Measurements from ENCODE around the gene MAGEC2.

The MAGEC2 gene, protein sequence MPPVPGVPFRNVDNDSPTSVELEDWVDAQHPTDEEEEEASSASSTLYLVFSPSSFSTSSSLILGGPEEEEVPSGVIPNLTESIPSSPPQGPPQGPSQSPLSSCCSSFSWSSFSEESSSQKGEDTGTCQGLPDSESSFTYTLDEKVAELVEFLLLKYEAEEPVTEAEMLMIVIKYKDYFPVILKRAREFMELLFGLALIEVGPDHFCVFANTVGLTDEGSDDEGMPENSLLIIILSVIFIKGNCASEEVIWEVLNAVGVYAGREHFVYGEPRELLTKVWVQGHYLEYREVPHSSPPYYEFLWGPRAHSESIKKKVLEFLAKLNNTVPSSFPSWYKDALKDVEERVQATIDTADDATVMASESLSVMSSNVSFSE

DNA sequence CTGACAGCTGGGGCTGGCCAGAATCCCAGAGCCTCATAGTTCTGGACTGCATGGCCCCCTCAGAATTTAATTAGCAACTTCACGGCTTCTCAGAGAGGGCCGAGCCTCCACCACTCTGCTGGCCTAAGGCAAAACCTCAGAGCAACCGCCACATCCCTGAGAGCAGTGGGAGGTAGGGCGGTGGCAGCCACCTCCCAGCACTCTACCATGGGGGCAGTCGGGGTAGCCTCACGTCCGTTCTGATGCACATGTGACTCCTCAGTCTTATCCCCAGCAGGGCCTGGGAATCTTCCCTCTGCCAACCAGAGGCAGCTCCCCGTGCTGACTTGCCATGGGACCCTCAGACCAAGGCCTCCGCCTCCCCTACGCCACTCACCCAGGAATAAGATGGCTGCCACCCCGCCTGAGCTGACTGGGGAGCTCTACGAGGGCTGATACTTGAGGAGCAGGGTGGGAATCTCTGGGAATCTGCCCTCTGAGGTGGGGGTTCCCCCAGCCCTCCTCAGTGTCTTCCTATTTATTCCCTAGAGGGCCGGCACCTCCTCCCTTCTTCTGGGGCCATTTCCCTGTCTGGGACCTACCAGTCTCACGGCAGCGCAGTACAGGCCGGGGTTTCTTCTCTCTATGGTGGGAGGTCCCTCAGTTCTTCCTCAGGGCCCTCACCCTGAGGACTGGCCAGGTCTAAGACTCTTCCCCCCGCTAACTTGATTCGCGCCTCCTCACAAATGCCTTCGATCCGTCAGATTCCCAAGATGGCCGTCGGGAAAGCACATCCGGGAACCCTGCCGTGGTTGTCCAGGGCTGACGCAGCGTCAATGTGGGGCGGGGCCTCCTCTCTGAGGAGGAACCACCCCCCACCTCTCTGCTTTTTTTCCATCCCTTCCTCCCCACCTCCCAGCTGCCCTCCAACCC lies at the start of gene MAGEC2:
TSS of gene MAGEC2 (minus strand) at position 769 of the 912 bp plus-strand sequence. CDS start 1,303 bp downstream, outside the sequence.
- no peak for DNase-seq (ENCODE audit: low read depth in 3 of 3, low spot score in 1 of 3)

DNA sequence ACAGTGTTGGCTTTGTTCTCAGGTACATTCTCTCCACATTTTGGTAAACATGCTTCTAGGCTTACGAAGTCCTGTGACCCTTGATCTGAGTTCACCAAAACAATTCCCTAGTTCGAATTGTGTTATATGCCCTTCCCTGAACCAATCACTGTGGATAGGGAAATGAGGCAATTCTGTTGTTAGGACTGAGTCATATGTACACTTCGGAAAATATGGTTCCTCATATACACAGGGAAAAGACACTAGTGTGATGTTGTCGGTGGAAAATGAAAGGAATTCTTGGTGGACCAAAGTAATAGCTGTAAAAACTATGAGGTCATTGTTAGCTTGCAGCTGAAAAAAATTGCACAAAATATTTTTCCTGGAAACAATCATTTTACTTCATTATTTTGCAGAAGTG lies 46.6 kb upstream of the MAGEC2 start:
- DNase-seq (ENCODE audit: low read depth in 3 of 3, low spot score in 1 of 3), result no peak

DNA sequence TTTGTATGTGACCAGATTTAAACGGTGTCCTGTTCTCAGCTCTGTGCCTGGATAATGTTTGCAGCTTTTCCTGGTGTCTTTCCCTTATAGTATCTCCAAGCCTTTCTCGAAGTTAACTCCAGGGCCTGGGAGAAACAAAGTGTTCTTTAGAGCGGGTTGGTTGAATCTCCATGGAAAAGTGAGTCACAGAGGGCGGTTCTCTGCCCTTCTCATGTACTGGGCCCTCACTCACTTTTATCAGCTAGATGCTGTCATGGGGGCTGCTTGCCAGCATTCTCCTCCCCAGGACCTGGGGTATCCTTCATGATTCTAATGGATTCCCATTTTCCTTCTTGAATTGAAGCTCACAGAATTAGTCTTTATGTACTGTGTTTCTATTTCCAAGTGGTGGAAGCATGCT lies 46.1 kb upstream of the MAGEC2 start:
- no peak for DNase-seq (ENCODE audit: low read depth in 3 of 3, low spot score in 1 of 3)

DNA sequence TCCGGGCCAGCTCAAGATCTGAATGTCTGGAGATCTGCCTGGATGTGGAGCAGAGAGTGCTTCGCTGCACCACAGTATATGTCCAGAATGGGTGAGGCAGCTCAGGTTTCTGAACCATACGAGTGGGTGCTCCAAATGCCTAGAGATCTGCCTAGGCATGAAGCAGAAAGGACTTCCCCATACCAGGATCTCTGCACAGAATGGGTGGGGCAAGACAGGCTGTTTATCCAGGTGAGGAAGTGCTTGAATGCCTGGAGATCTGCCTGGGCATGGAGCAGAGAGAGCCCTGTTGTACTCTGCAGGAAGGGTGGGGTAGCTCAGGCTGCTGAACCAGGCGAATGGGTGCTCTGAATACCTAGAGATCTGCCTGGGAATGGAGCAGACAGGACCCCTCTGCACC lies 45.4 kb upstream of the MAGEC2 start:
- DNase-seq (ENCODE audit: low read depth in 3 of 3, low spot score in 1 of 3), result no peak

DNA sequence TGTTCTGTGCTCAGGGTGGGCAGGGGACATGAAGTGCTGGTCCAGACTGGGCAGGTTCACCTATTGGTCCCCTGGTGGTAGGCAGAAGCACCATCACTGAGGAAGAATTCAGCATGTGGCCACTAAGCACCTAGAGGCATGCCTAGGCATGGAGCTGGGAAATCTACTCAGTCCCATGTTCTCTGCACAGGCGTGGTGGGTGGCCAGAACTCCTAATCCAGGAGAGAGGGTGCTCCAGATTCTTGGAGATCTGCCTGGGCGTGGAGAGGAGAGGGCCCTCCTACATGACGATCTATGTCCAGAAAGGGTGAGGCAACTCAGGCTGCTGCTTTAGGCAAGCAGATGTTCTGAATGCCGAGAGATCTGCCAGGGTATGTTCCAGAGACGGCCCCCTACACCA lies 44.6 kb upstream of the MAGEC2 start:
- no peak for DNase-seq (ENCODE audit: low read depth in 3 of 3, low spot score in 1 of 3)

DNA sequence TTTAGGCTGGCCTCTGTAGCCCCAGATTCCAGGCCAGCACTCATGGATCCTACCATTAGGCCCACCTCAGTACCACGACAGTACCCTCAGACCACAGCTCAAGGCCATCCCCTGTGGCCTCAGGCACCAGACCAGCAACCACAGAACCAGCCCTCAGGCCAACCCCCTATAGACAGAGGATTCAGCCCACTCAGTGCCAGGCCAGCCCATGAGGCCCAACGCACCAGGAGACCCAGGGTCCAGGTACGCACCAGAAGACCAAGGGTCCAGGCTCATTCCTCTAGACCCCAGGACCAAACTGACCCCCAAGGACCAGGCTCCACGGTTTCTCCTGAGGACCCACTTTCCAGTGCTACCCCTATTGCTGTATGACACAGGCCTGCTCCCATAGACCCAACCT lies 39.5 kb upstream of the MAGEC2 start:
- DNase-seq (ENCODE audit: low read depth in 3 of 3, low spot score in 1 of 3), result no peak

DNA sequence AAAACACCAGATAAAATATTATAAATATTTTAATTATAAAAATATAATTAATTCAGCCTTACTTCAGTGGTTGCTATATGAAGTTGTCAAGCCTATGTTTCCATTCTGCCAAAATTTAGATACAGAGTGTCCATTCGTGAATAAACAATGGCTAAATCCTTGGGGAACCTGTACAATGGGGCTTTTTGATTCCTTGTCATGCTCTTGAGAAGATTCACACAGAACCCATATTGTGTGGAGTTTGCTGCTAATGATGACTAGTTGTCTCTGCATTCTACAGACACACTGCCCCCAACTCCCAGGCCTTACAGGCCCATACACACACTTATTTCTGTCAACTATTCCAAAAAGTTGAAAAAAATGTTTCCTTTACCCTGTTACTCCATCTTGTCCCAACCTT lies 33.4 kb upstream of the MAGEC2 start:
- no peak for DNase-seq (ENCODE audit: low read depth in 3 of 3, low spot score in 1 of 3)

DNA sequence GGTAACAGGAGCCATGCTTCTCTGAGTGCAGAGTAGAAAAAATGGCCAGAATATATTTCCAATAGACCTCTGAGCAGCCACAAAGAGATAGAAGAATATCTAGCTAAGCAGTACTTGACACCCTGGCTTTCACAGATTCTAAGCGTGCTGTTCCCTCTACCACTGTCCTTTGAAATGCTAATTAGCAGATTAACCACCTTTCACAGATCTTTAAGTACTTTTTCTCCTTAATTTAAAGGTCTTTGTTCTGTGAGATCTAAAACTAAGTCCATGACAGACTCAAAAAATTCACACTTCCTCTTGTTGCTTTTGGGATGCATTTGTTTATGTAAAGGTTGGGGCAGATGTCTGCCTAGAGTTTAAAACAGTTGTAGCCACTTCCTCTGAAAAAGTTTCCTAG lies 28.3 kb upstream of the MAGEC2 start:
- no peak for DNase-seq (ENCODE audit: low read depth in 3 of 3, low spot score in 1 of 3)

DNA sequence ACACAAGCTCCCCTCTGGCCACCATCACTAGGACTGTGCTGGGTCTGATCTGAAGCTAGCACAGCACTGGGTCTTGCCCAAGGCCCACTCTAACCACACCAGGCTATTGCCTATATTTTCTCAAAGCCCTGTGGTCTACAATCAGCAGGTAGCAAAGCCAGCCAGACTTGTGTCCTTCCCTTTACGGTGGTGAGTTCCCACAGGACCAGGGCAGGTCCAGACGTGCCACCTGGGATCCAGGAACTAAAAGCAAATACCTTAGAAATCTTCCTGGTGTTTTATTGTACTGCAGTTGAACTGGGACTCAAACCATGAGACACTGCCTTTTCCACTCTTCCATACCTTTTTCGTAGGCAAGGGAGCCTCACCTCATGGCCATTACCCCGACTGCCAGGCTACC lies 9.0 kb upstream of the MAGEC2 start:
- no peak for DNase-seq (ENCODE audit: low read depth in 3 of 3, low spot score in 1 of 3)

DNA sequence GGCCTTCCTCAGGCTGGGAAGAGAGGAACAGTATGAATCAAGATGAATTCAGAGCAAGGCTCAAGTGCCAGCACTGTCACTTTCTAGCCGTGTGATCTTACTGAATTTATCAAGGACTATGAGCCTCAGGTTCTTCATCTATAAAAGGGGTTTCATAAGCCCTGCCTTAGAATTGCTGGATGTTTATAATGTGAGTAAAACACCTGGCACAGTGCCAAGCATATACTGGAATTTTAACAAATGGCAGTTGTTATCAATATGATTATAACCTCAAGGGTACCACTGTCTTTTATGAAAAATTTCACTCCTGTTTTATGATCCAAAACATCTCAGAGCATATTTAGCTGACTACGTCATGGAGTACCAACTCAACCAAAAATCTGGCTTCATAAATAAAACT lies 4.0 kb downstream of the MAGEC2 start:
- no peak for DNase-seq (ENCODE audit: low read depth in 3 of 3, low spot score in 1 of 3)

DNA sequence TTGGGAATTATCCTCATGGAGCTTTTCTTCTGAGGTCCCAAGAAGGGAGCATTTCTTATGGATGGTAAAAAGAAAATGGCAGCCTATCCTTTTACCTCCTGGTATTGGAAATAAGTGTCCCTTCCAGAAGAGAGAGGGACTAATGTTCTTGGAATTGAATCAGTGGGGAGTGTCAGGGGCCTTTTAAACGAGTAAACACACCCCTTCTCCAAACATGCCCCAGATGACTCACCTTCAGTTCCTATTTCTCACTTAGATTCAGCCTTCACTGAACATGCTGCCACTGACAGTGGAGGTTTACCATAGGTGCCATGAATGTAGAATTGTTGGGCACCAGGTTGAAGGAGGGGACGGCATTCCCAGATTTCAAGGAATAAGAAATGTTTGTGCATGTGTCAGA lies 19.0 kb downstream of the MAGEC2 start:
- DNase-seq (ENCODE audit: low read depth in 3 of 3, low spot score in 1 of 3), result no peak

DNA sequence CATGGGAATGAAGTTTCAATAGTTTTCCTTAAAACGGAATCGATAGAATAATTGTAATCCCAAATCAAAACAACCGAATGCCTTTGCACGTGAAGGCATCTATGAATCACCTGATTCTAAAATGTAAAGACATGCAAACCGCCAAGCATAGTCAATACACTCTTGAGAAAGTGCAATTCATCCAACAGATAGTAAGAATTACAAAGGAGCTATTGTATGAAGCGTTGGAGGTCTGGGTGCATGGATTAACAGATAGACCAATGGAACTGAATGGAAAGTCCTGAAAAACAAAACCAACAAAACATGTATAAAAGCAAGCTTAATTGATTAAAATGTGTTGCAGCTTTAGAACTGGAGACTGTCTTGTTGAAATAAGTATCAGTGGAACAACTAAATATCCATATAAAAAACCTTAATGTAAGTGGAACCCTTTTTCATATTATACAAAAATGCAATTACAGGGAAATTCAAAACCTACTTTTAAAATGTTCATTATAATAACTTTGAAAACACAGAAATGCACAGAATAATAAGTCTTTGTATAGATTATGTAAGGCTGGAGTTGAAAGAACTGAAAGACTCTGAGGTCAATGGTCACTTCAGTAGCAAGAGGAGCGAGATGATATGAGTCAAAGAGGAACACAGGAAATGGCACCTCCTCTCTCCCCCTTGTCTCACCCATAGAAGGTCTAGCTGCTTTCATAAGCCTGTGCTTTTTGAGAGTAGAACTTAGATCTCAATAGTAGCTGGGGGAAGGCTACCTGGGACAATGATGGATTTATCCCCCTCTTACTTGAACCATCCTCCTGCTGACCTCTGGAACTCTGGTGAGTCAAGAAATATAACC lies 20.1 kb downstream of the MAGEC2 start:
- no peak for DNase-seq (ENCODE audit: low read depth in 3 of 3, low spot score in 1 of 3)

DNA sequence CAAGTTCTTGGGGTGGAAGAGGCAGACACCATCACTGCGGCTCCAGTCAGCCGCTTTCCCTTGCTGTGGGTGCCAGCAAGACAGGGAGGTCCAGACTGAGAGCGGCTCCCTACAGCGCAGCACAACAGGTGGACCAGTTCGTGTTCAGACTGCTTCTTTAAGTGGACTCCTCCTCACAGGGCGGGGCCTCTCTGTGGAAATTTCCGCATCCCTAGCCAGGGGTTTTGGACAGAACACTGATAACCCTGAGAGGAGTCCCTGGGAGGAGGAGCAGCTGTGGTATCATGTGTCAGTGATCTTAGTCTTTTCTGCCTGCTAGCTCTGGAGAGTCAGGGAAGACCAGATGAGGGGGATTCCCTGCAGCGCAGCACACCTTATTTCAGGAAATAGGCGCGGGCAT lies 48.5 kb downstream of the MAGEC2 start:
- no peak for DNase-seq (ENCODE audit: low read depth in 3 of 3, low spot score in 1 of 3)

Data from stimulated activated CD4-positive, alpha-beta T cell treated with anti-CD3 and anti-CD28 coated beads, TNF-alpha, amount 100 ng/mL, for 1 hour (primary cell).